ENCODE results near the gene TSHZ3.

TSHZ3 gene

GRCh38 chr19:31387717-31388301, 38.6 kb upstream of the TSHZ3 start:
- TF ChIP-seq CTCF (IDR thresholded peaks at IDR 0.05; ENCODE audit: control insufficient read depth, extremely low read depth, insufficient read depth) = no peak
- DNase-seq (ENCODE audit: low read depth) = no peak
- no peak overlapping the region for H3K4me3 ChIP-seq (ENCODE audit: low read depth, low read length)

- no peak for TF ChIP-seq CTCF (IDR thresholded peaks at IDR 0.05; ENCODE audit: control insufficient read depth, extremely low read depth, insufficient read depth)
- H3K4me3 ChIP-seq (ENCODE audit: low read depth, low read length) = no peak overlapping the region
- no peak for DNase-seq (ENCODE audit: low read depth)
Observed at GRCh38 chr19:31386806-31387205, 37.6 kb upstream of the TSHZ3 start.

DNA sequence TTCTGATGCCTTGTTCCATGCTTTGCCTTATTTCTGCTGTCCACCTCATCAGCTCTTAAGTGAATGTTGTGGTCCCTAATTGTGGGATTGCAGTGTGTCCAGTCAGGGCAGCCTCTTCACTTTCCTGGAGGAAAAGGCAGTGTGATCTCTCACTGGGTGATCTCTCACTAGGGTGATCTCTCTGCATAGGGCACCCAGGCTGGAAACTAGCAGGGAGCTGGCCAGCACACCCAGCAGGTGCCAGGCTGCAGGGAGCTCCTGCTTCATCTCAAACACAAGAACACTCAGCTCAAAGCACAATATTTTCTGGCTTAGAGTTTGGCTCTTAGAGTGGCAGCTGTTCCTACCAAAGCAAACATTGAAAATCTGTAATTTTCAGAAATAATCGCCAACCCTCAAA, 36.5 kb upstream of the TSHZ3 start:
- H3K4me3 ChIP-seq (ENCODE audit: low read depth, low read length) = no peak overlapping the region
- DNase-seq (ENCODE audit: low read depth) = no peak
- no peak for TF ChIP-seq CTCF (IDR thresholded peaks at IDR 0.05; ENCODE audit: control insufficient read depth, extremely low read depth, insufficient read depth)

DNA sequence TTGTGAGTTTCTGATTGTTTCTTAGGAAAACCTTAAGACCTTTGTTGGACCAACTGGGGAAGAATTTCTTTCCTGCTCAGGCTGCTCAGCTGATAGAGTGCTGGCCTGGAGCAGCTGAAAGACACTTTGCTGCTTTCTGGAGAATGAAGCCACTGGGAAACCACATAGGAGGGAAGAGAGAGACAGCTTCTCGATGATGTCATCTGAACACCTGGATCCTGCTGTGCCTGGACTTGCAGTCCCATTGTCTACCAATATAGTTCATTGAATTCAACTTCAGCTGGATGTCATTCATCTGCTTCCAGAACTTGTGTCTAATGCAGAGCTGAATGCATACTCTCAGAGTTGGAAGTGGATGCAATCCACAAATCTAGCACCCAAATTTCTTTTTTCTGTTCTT, 34.3 kb upstream of the TSHZ3 start:
- TF ChIP-seq CTCF (IDR thresholded peaks at IDR 0.05; ENCODE audit: control insufficient read depth, extremely low read depth, insufficient read depth) = no peak
- no peak for DNase-seq (ENCODE audit: low read depth)

DNA sequence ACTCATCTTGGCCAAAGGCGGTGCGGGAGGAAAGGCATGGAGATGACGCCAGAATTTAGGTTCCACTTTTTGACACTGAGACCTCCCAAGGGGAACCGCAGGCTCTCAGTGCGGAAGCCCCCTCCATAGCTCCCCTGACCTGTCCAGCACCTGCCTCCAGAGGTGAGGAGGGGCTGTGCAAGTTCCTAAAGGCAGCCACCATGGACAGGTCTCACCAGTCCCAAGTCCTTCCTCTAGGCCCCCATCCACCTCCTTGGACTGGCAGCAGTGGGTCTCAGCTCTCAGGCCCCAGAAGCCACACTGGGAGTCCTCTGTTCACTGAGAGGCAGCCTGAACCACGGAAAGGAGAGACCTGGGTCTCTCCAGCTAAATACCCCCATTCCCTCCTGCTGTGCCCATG, 31.6 kb upstream of the TSHZ3 start:
- TF ChIP-seq CTCF (IDR thresholded peaks at IDR 0.05; ENCODE audit: control insufficient read depth, extremely low read depth, insufficient read depth) = no peak
- no peak for DNase-seq (ENCODE audit: low read depth)
- H3K4me3 ChIP-seq (ENCODE audit: low read depth, low read length) = no peak overlapping the region

More for the DNA sequence above, 34.3 kb upstream of the TSHZ3 start:
- H3K4me3 ChIP-seq (ENCODE audit: low read depth, low read length) = no peak overlapping the region

DNA sequence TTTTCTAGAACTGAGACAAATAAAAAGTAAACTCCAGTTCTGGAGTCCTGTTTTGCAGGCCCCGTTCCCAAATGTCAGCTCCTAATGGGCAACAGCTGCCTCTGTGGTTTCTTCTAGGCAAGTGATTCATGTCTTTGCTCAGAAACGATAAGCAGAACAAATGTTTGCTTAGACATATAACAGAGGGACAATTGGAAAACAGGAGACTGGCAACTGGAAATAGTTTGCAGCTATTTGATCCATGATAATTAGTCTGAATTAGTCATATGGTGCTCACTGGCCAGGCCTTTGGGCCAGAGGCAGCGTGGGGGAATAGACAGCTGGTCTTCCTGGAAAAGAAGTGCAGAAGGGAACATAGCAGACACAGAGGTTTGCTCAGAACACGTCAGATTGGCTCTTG, 29.2 kb upstream of the TSHZ3 start:
- H3K4me3 ChIP-seq (ENCODE audit: low read depth, low read length) = no peak overlapping the region
- DNase-seq (ENCODE audit: low read depth) = peak; percentile 19
- TF ChIP-seq CTCF (IDR thresholded peaks at IDR 0.05; ENCODE audit: control insufficient read depth, extremely low read depth, insufficient read depth) = no peak

- DNase-seq (ENCODE audit: low read depth) = no peak
- no peak for TF ChIP-seq CTCF (IDR thresholded peaks at IDR 0.05; ENCODE audit: control insufficient read depth, extremely low read depth, insufficient read depth)
- H3K4me3 ChIP-seq (ENCODE audit: low read depth, low read length) = no peak overlapping the region
Observed at GRCh38 chr19:31377736-31378135, 28.5 kb upstream of the TSHZ3 start.
